ENCODE measurements around the gene INO80.

INO80 gene

GRCh38 chr15:40932649-40933516, 183.2 kb downstream of the INO80 start:
- H3K27me3 Mint-ChIP-seq: peaks cover 57% of the 10 kb centered on the region
- peaks cover 43% of the 10 kb centered on the region for H3K4me1 Mint-ChIP-seq
- no peak for ATAC-seq
- no peak for DNase-seq
- no peaks in the 10 kb centered on the region for H3K9me3 Mint-ChIP-seq
- no peak overlapping the region for H3K4me3 Mint-ChIP-seq
- peak overlapping the region in 1 of 2 donors; percentile 14 for H3K27ac Mint-ChIP-seq

- peak overlapping the region in 1 of 2 donors; percentile 14 for H3K27ac Mint-ChIP-seq
- no peak for DNase-seq
- peaks cover 51% of the 10 kb centered on the region for H3K4me1 Mint-ChIP-seq
- ATAC-seq: peak; percentile 34
- no peaks in the 10 kb centered on the region for H3K9me3 Mint-ChIP-seq
- H3K27me3 Mint-ChIP-seq: peaks cover 65% of the 10 kb centered on the region
- no peak overlapping the region for H3K4me3 Mint-ChIP-seq
Observed at GRCh38 chr15:40932156-40932555, 183.9 kb downstream of the INO80 start.

DNA sequence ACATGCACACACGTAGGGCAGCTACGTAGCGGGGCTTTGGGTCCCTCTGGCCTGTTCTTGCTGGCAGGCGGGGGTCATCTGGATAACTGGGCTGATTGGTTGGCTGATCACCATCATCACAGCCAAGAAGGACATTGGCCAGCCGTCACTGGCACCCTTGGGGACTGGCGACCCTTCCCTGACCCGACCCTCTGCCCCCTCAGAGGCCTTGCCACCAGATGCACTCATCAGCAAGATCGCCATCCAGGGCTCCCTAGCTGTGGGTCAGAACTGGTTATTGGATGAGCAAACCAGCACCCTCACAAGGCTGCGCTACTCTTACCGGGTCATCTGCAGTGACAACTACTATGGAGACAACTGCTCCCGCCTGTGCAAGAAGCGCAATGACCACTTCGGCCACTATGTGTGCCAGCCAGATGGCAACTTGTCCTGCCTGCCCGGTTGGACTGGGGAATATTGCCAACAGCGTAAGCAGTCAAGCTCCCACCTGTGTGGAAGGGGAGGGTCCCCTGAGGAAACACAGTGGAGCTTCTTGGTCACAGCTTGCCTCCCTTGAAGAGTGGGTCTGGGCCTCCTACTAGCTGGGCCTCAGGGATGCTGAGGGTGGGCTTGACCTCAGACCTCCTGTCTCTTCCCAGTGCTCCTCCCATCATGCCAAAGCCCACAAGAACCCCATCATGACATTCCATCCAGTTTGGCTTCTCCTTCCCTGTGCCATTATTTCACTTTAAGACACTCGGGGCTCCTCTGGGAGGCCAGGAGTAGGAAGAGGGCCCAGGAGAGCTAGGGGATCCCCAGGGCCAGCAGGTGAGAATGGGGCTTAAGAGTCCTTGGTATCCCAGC, 184.6 kb downstream of the INO80 start:
- DNase-seq (no peak), ATAC-seq (no peak)
- H3K4me3 Mint-ChIP-seq: peak overlapping the region; percentile 63 to 81
- peaks cover 57% of the 10 kb centered on the region for H3K4me1 Mint-ChIP-seq
- peaks cover 71% of the 10 kb centered on the region for H3K27me3 Mint-ChIP-seq
- no peaks in the 10 kb centered on the region for H3K9me3 Mint-ChIP-seq
- no peak overlapping the region for H3K27ac Mint-ChIP-seq

DNA sequence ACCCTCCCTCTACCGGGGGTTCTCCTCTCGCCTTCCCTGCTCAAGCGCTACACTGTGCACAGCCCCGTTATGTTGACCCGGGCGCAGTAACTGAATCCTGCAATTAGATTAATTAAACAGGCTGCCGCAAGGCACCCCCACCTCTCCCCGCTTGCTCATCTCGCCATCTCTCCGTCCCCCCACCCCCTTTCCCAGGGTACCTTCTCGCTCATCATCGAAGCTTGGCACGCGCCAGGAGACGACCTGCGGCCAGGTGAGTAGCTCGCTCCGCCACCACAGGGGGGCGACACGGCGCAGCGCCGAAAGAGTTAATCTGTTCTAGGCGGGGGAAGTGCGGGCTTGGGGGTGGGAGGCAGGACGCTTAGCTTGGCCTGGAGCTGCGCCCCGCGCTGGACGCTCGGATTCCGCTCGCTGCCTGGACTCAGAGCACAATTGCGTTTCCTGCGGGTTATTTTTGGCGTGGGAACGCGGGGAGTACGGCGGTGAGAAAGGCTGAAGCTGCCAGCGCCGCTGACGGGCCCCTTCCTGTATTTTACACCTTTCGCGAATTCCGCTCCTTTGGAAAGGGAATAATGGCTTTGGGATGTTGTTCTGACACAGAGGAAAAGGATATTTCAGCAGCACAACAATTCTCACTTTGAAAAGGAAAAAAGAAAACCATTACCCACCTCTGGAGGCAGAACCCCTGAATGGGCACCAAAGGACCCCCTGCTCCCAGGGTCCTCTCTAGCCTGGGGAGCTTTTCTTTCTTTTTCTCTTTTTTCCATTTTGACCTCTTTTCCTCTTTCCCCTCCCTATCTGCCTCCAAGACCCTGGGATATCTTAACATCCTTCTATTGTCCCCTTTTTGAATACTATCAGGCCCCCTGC, 185.4 kb downstream of the INO80 start:
- DNase-seq: peak; percentile 66 to 71
- no peak overlapping the region for H3K27ac Mint-ChIP-seq

GRCh38 chr15:40929660-40930429, 186.2 kb downstream of the INO80 start:
- Mint-ChIP-seq H3K4me1 (peaks cover 73% of the 10 kb centered on the region), H3K9me3 (no peaks in the 10 kb centered on the region), H3K27ac (peak overlapping the region in 1 of 2 donors; percentile 14), H3K4me3 (peak overlapping the region; percentile 68 to 81), H3K27me3 (peaks cover 88% of the 10 kb centered on the region)
- ATAC-seq (no peak), DNase-seq (no peak)

More for the DNA sequence above, 185.4 kb downstream of the INO80 start:
- Mint-ChIP-seq H3K27me3 (peaks cover 80% of the 10 kb centered on the region), H3K9me3 (no peaks in the 10 kb centered on the region), H3K4me1 (peaks cover 65% of the 10 kb centered on the region), H3K4me3 (peak overlapping the region; percentile 63 to 81)
- ATAC-seq: peak; percentile 69
